Stimulated activated CD4-positive, alpha-beta T cell treated with anti-CD3 and anti-CD28 coated beads, Interleukin-15, amount 100 ng/mL, for 24 hours (primary cell): ENCODE measurements around the gene SDK1.

Experiments
- DNase-seq: peaks from one replicate; pipeline ENCODE4 v3.0.0-alpha.2; 2020

Gene SDK1

GRCh38 chr7:3835109-3835508 is 534.1 kb downstream of the SDK1 start:
- DNase-seq: no peak

- no peak for DNase-seq
These were observed 535.8 kb downstream of the SDK1 start for GRCh38 chr7:3836855-3837254.

DNA sequence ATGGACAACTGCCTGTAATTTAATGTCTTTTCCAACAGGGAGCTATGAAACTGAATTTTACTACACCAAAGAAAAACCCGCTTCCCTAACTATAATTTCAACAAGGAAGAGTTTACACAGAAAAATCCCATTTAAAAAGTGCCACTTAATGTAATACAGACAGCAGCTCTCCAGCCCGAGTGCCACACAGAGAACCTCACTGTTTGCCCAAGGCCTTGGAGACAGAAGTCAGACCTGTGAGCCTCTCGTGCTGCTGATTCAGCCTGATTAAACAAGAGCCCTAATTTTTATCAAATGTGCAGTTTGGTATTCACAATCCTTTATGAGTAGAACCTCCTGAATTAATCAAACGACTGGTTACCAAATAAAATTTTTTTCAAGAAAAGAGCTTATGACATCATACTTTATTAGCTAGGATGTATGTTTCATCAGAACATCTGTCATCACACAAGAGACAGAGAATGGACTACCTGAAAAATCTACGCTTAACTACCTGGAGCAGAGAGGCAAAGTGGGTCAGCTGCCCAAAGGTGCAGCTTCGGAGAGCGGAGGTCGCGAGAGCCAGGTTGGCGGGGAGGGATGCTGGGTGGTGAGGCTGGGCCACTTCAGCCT is 543.6 kb downstream of the SDK1 start:
- no peak for DNase-seq

GRCh38 chr7:3846738-3847137 is 545.7 kb downstream of the SDK1 start:
- no peak for DNase-seq

DNA sequence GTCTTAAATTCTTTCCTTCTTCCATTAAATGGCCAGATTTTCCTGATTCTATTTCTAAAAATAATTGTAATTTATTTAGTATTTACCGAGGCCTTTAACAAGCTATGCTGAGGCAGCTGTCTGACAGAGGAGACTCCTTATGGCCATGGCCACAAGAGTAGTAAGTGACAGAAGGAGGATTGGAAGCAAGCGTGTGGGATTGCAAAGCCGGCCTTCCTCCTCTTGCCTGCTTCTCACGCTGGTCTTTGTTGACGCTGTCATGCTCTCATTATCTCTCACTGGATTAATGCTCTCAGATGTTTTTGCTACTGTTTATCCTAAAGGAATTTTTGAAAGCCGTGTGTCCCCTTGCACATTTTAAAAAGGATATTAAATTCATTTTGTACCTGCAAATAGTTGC is 546.3 kb downstream of the SDK1 start:
- DNase-seq: no peak

GRCh38 chr7:3859431-3859830 is 558.4 kb downstream of the SDK1 start:
- no peak for DNase-seq

GRCh38 chr7:3860932-3861331 is 559.9 kb downstream of the SDK1 start:
- DNase-seq: no peak

- DNase-seq: no peak
These were observed 560.3 kb downstream of the SDK1 start for GRCh38 chr7:3861386-3861785.

DNA sequence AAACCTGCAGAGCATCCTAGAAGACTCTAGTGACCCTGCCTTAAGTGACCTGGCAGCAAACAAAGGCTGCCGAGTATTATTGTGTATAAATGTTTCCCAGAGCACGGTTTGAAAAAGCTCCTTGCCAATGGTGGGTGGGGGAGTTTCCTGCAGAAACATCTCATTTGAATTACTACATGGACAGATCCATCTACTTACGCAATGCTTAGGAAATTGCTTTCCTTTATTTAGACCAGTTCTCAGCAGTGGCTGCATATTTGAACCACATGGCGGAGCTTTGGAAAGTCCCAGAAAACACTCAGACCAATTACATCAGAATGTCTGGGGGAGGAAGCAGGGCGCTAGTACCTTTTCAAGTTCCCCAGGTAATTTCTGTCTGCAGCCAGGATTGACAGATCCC is 560.9 kb downstream of the SDK1 start:
- DNase-seq: no peak

DNA sequence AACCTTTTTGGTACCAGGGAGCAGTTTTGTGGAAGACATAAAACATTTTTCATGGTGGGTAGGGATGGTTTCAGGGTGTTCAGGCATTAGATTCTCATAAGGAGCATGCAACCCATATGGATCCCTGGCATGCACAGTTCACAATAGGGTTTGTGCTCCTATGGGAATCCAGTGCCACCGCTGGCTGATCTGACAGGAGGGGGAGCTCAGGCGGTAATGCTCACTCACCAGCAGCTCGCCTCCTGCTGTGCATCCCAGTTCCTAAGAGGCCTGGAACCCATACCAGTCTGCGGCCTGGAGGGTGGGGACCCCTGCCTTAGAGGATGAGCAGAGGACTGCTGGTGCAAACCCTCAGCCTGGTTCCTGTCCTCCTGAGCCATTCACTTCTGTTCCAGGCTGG is 561.7 kb downstream of the SDK1 start:
- DNase-seq: no peak

GRCh38 chr7:3866277-3866676 is 565.2 kb downstream of the SDK1 start:
- DNase-seq: no peak

DNA sequence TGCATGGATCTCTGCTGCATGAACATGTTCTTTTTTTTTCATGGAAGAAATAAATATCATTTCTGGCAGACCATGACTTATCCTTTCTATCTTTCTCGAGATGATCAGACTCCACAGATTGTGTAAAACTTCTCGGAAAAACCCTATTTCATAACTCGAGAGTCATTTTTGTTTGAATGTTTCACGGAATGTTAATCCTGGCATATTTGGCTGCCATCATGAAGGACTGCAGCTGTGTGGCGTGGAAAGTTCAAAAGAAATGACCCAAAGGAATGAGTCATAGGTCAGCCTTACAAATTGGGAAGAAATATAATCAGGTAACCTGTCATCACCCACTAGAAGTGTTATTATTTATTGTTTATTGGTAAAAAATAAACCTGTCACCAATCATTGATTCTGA is 566.8 kb downstream of the SDK1 start:
- DNase-seq: no peak

DNA sequence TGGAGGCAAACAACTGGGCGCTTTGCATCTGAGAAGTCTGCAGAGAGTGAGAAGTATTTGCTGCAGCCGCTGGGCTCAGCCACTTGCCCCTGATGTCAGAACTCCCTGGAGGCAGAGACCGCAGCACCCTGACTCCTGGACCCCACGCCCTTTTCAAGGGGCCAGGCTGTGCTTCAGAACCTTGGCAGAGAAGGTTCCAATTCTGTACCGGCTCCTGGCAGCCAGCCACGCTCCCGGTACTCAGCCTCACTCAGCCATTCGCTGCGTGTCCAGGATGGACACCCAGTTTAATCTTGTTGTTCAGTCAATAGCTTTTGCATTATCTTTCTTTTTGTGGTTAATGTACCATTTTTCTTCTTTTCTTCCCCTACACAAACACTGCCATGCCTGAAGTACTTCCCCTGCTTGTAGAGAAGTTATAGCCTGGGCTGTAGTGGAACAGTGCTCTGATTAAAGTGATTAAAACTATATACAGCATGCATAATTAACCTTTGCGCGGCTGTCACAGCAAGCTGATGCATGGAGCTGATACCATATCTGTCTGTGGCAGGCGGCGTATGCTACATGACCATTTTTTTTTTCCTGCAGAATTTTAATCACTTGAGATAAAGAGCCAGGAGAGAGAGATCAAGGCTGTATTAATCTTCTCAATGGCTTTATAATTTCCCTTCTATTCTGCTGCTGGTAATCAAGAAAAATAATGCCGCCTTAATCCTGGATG is 578.5 kb downstream of the SDK1 start:
- DNase-seq: no peak

GRCh38 chr7:3880228-3880987 is 579.4 kb downstream of the SDK1 start:
- DNase-seq: no peak

- DNase-seq: no peak
These were observed 581.7 kb downstream of the SDK1 start for GRCh38 chr7:3882782-3883181.

GRCh38 chr7:3884543-3884942 is 583.5 kb downstream of the SDK1 start:
- DNase-seq: no peak

DNA sequence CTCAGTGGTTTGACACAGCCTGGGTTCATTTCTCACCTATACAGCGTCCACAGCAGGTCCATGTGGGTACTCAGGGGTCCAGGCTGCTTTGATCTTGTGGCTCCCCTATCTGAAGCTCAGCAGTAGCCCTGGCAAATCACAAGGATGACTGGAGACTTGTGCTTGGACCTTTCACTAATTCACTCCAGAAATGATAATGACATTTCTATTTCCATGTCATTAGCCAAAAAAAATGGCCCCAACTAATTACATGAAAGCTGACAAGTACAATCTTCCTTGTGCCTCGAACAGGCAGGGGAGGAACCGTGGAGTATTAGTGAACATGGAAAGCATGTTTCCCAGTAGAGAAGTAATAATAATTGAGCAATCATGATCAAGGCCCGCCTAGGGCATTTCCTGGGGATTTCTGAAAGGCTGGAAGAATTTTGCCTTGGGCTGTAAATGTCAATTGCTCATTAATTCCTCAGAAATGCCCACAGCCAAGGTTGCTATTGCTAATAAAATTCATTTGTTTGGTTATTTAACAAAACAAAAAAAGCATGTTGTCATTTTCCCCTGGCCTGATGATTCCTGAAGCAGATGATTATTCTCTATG is 586.1 kb downstream of the SDK1 start:
- no peak for DNase-seq

DNA sequence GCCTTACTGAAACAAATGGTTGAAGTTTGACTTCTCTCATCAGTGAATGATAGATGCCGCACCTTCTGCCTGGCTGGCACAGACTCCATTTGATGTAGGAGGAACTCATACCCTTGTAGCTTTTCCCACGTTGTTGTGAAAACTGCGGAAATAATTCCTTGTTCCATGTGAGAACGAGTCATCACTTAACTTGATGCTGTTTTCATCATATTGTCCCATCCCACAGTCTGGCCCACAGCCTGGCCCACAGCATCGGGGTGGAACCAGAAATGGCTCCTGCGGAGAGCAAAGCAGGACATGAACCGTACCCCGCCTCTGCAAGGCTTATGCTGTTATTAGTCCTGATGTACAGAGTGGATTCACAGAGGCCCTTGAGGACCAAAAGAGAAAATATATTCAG is 587.0 kb downstream of the SDK1 start:
- DNase-seq: no peak

GRCh38 chr7:3892157-3892556 is 591.1 kb downstream of the SDK1 start:
- no peak for DNase-seq

GRCh38 chr7:3892686-3893085 is 591.6 kb downstream of the SDK1 start:
- no peak for DNase-seq

DNA sequence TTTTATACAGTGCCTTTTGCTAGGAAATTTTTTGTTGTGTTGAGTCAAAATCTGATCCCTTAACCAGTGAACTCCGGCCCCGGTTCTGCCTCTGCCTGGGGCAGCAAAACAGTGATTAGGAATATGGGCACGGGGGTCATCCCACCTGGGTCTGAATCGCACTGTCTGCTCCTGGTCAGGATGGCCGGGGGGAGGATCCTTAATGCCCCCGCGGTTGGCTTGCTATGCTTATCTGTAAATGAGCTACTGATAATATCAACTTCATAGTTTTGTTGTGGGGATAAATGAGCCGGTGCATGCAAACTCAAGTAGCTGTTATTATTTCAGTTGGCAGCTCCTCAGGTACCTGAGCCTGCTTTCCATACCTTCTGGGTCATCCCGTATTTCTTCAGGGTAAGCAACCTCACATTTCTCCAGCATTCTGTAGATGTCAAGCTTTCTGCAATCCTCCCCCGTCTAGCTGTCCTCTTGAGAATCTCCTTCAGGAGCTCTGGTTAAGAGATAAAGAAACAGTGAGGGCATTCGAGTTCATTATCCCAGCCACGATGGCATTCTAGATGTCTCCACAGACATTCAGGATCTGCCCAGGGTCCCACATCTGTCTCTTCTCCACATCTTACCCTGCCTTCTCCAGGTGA is 592.2 kb downstream of the SDK1 start:
- DNase-seq: no peak

- no peak for DNase-seq
These were observed 592.7 kb downstream of the SDK1 start for GRCh38 chr7:3893789-3894153.

- DNase-seq: no peak
These were observed 594.5 kb downstream of the SDK1 start for GRCh38 chr7:3895341-3896116.
